Measurements from ENCODE around the gene CD44. TPM values are rescaled to one million over a fixed set of nuclear protein-coding genes. Genes with fewer than 3 reads are reported as not detected.

Gene CD44
- total RNA-seq, result 450 and 668 TPM in 2 replicates

GRCh38 chr11:35138943-35139721 is at the start of gene CD44:
CD44 (plus strand) TSS chr11:35139171; CDS start chr11:35139304, 133 bp downstream.

Other genes starting within 250 kb of the CD44 start
- 13.6 and 14.8 TPM in 2 replicates for gene APIP, start 222.8 kb upstream of the CD44 start, total RNA-seq
- 22.5 and 31.3 TPM in 2 replicates for gene PDHX, start 222.6 kb upstream of the CD44 start, total RNA-seq